KMS-11 (cell line): Measurements from ENCODE around the gene M1AP.

ENCODE experiments used
- H2AFZ ChIP-seq: fragments of 200-600 bp; sonication (generic); 2 replicates; pipeline ENCODE4 v1.6.1; 2016; ENCODE audit warnings: antibody characterized with exemption, mixed run types, low read depth
- H3K27ac ChIP-seq: fragments of 200-600 bp; sonication (generic); 2 replicates; pipeline ENCODE4 v1.6.1; 2016; ENCODE audit warnings: mild to moderate bottlenecking, mixed run types
- H3K27me3 ChIP-seq: fragments of 200-600 bp; sonication (generic); 2 replicates; pipeline ENCODE4 v1.6.1; 2017; ENCODE audit warnings: mild to moderate bottlenecking, low read depth, mixed run types, moderate library complexity; ENCODE audit not compliant: insufficient read depth
- H3K36me3 ChIP-seq: fragments of 200-600 bp; sonication (generic); 2 replicates; pipeline ENCODE4 v1.6.1; 2017; ENCODE audit warnings: mild to moderate bottlenecking, mixed run types; ENCODE audit not compliant: insufficient read depth
- H3K4me1 ChIP-seq: fragments of 200-600 bp; sonication (generic); 2 replicates; pipeline ENCODE4 v1.6.1; 2016; ENCODE audit warnings: mild to moderate bottlenecking, low read depth, mixed run types; ENCODE audit not compliant: poor library complexity, severe bottlenecking
- H3K4me2 ChIP-seq: fragments of 200-600 bp; sonication (generic); 2 replicates; pipeline ENCODE4 v1.7.0; 2016; ENCODE audit warnings: mild to moderate bottlenecking, mixed run types
- H3K4me3 ChIP-seq: fragments of 200-600 bp; sonication (generic); IDR thresholded peaks from 2 replicates; pipeline ENCODE4 v1.6.1; 2017; ENCODE audit warnings: low read depth, low read length, mixed read lengths; ENCODE audit not compliant: insufficient read depth
- H3K79me2 ChIP-seq: fragments of 200-600 bp; sonication (generic); 2 replicates; pipeline ENCODE4 v1.6.1; 2016; ENCODE audit warnings: low read depth, mixed run types; ENCODE audit not compliant: insufficient read depth
- H3K9ac ChIP-seq: fragments of 200-600 bp; sonication (generic); 2 replicates; pipeline ENCODE4 v1.6.1; 2016; ENCODE audit warnings: mild to moderate bottlenecking, mixed run types
- H4K20me1 ChIP-seq: fragments of 200-600 bp; sonication (generic); 2 replicates; pipeline ENCODE4 v1.6.1; 2016; ENCODE audit warnings: mild to moderate bottlenecking, mixed run types; ENCODE audit not compliant: insufficient read depth
- CTCF ChIP-seq: fragments of 200-600 bp; sonication (generic); conservative IDR thresholded peaks from 2 replicates; pipeline ENCODE4 v1.6.1; 2017; ENCODE audit warnings: low read depth, mild to moderate bottlenecking, antibody characterized with exemption, low read length, moderate library complexity, mixed read lengths

M1AP gene

GRCh38 chr2:74688881-74689280, 40.8 kb upstream of the M1AP start:
- TF ChIP-seq CTCF, result no peak
- no peaks in the 10 kb centered on the region for H3K4me1 ChIP-seq
- H3K27ac ChIP-seq, result no peak overlapping the region
- no peak overlapping the region for H3K4me2 ChIP-seq
- H3K9ac ChIP-seq, result no peak overlapping the region
- no peak overlapping the region for H2AFZ ChIP-seq
- no peaks in the 10 kb centered on the region for H4K20me1 ChIP-seq
- no peaks in the 10 kb centered on the region for H3K79me2 ChIP-seq
- no peak overlapping the region for H3K4me3 ChIP-seq
- no peaks in the 10 kb centered on the region for H3K36me3 ChIP-seq
- H3K27me3 ChIP-seq, result no peaks in the 10 kb centered on the region

- Histone ChIP-seq H3K4me3 (no peak overlapping the region), H4K20me1 (no peaks in the 10 kb centered on the region), H3K36me3 (no peaks in the 10 kb centered on the region), H3K27me3 (no peaks in the 10 kb centered on the region), H3K79me2 (no peaks in the 10 kb centered on the region), H3K9ac (no peak overlapping the region), H2AFZ (no peak overlapping the region), H3K4me2 (no peak overlapping the region), H3K27ac (no peak overlapping the region), H3K4me1 (no peaks in the 10 kb centered on the region)
- TF ChIP-seq CTCF, result no peak
Observed at GRCh38 chr2:74685408-74685807, 37.3 kb upstream of the M1AP start.

- Histone ChIP-seq H3K79me2 (no peaks in the 10 kb centered on the region), H3K9ac (no peak overlapping the region), H4K20me1 (no peaks in the 10 kb centered on the region), H3K36me3 (no peaks in the 10 kb centered on the region), H3K27ac (no peak overlapping the region), H3K27me3 (no peaks in the 10 kb centered on the region), H2AFZ (no peak overlapping the region), H3K4me3 (no peak overlapping the region), H3K4me2 (no peak overlapping the region), H3K4me1 (no peaks in the 10 kb centered on the region)
- TF ChIP-seq CTCF, result no peak
Observed at GRCh38 chr2:74682501-74682900, 34.4 kb upstream of the M1AP start.

- no peaks in the 10 kb centered on the region for H3K36me3 ChIP-seq
- no peak overlapping the region for H3K27ac ChIP-seq
- no peak overlapping the region for H3K4me2 ChIP-seq
- H4K20me1 ChIP-seq, result no peaks in the 10 kb centered on the region
- no peak for TF ChIP-seq CTCF
- no peaks in the 10 kb centered on the region for H3K79me2 ChIP-seq
- H3K4me3 ChIP-seq, result no peak overlapping the region
- H2AFZ ChIP-seq, result no peak overlapping the region
- H3K4me1 ChIP-seq, result no peaks in the 10 kb centered on the region
- H3K9ac ChIP-seq, result no peak overlapping the region
- H3K27me3 ChIP-seq, result no peaks in the 10 kb centered on the region
Observed at GRCh38 chr2:74679615-74680014, 31.5 kb upstream of the M1AP start.

GRCh38 chr2:74676331-74676730, 28.2 kb upstream of the M1AP start:
- Histone ChIP-seq H2AFZ (no peak overlapping the region), H3K27me3 (no peaks in the 10 kb centered on the region), H3K4me3 (no peak overlapping the region), H3K36me3 (no peaks in the 10 kb centered on the region), H3K79me2 (no peaks in the 10 kb centered on the region), H3K27ac (no peak overlapping the region), H3K4me2 (no peak overlapping the region), H3K4me1 (no peaks in the 10 kb centered on the region), H4K20me1 (no peaks in the 10 kb centered on the region), H3K9ac (no peak overlapping the region)
- no peak for TF ChIP-seq CTCF
